DMS153 treated with DMSO at 0.1 percent for 48 hours (cell line): ENCODE measurements around the gene ZNF750.

ENCODE experiments used
- DNase-seq: peaks from one replicate; lab custom pipeline; 2025; ENCODE audit not compliant: unreplicated experiment; lab: John Stamatoyannopoulos, UW

ZNF750 gene

DNA sequence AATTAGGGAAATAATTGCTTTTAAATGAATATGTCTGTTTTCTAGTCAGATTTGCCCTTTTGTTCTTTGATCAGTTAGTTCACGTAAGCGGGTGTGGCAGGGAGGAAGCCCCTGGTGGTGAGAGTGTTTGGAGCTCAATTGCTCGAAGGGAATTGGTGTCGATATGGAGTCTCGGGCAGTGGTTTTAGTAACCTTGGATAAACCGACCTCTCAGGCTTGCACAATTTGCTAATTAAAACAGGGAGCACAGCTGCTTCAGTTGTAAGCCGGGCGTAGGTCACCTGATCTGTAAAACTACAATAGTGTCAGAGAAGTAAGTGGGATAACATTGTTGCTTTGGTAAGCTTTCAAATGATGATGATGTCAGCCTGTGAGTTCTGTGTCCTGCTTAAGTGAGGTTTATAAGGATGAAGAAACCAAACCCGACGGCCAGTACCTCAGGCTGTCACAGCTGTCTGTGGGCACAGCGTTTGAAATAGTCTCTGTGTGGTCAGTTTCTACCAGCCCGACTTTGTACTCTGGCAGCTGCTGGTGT is 2.9 kb downstream of the ZNF750 start:
- no peak for DNase-seq

DNA sequence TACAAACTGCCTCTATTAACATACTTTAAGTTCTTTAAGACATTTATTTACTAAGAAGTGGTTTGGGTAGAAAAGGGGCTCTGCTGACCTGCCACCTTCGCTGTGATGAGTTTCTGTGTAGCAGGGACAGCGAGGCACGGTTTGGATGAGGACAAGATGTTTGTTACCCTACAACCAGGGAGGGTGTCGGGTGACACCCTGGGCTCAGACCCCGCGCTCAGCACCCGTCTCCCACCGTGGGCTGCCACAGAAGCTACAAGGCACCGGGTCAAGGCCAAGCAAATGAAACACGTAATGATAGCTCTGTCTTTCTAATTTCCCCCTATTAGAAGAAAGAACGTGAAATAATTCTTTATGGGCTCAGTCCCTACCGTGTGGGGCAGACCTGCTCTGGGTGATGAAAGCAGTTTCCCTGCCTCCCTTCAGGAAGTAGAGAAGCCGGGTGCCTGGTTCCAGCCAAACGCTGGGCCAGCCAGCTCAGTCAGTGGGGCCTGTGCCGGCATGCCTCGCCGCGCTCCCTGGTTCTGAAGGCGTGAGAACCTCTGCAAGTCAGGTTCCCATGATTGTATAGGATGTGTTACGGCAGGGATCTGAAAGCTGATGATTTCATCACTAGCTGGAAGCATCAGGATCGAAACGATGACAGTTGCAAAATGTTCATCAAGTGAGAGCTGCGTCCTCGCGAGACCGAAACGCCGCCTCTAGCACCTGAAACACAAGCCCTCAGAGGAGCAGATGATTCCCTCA is 3.9 kb downstream of the ZNF750 start:
- DNase-seq, result no peak

DNA sequence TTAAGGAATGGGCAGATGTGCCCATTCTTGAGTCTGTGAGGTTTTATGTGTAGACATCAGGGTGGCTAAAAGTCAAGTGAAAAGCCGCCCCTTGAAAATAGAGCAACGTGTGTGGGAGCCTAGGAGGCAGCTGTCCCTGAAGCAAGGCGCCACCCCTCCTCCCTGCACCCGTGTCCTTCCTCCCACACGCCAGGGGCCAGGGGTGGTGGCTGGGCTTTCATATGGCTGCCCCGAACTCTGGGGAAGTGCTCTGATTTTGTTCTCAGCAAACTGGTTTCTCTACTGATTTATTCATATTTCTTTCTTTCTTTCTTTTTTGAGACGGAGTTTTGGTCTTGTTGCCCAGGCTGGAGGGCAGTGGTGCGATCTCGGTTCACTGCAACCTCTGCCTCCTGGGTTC is 4.7 kb downstream of the ZNF750 start:
- no peak for DNase-seq

DNA sequence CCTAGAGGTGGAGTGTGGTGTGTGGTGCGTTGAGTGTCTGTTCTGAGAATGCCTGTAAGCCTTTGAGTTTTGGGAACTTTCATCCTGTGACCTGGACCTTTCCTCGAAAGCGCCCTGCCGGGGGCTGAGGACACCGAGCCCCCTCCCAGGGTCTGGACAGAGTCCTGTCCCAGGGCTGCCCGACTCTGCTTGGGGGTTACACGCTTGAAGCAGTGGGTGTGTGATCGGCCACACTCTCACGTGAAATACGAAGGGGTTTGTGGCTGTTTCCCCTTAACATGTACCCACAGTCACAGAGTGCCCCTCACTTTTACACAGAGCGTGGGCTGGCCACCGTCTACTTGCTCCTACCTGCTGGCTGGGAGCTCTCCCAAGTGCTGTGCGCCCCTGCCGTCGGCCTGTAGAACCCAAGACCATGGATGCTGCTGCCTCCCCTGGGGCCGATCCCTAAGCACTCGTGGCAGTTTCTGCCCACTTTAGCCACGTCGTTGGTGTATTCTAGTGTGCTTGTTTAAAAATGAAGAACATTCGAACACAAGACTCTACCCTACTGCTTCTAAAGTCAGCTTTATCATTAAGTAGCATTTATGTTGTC is 6.8 kb downstream of the ZNF750 start:
- no peak for DNase-seq

DNA sequence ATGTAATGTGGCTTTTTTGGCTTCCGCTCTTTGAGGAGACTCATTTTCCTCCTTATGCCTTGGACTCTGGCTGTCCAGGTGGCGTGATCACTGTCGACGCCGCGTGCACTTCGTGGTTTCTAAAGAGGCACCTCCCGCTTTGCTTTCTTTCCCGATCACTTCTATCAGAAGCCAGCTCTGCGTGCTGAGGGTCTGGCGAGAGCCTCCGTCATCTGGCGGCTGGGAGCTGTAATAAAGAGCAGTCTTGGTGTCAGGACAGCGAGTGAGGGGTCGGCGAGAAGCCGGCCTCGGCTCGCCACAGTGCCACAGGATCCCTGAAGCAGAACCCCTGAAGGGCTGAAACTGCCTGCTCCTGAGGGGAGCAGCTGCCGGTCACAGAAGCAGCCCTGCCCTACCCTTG is 7.4 kb downstream of the ZNF750 start:
- no peak for DNase-seq

DNA sequence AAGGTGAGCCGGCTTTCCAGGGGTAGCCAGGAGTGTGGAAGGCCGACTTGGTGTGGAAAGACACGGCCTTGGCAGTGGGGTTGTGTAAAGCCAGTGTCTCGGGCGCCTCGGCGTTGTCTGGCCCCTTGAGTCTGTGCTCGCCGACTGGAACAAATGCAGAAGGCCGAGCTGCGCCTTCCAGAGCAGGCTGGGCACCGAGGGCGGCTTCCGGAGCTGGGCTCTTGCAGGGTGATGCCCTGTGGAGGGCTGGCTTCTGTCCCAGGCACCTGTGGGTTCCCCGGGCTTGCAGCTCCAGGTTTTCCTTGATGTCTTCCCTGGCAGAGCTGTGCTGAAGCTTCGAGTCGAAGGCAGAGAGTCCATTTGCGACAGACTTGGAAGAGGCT is 8.0 kb downstream of the ZNF750 start:
- DNase-seq, result no peak

DNA sequence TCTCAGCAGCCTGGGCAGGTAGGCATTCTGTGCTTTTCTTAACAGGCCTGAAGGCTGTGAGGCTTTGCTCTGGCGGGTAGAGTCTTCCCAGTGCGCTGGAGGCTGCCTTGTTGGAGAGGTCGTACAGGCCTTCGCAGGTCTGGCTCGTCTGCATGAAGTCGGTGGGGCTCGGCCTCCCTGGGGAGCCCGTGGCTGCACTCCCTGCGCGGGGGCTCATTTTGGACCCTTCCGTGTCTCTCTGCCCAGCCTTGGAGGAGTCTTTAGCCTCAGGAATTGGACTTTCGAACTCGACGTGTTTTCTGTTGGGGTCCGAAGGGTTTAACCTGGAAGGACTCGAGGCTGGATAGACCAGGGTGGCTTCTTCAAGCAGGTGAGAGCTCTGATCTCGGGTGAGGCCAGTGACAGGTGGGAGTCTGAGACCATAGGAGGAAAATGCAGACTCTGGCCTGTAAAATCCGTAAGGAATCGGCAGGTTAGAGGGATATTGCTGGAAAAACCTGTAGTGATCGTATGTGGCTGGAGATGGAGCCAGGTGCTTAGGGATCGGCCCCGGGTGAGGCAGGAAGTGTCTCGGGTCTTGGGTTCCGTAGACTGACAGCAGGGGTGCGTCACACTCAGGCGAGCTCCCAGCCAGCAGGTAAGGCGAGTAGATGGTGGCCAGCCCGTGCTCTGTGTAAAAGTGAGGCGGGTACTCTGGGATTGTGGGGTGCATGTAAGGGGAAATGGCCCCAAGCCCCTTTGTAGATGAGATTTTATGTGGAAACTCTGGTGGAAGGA is 8.6 kb downstream of the ZNF750 start:
- DNase-seq, result no peak

DNA sequence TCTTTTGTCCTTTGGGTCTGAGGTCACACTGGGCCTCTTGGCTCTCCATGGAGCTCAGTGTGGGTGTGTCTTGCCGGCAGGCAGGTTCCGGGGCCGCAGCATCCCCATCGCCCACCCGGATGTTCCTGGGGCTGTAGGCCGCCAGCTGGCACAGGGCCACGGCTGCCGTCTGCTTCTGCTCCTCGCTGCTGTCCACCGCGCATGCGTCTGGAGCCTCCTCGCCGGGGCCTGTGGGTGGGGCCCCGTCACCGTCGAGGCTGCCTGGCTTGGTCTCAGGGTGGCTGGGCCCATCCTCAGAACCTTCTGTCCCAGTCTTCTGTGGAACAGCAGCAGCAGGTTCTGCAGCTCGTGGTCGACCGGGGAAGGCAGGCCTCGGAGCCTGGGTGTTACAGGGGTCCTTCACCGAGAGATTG is 9.6 kb downstream of the ZNF750 start:
- DNase-seq, result peak; percentile 86

DNA sequence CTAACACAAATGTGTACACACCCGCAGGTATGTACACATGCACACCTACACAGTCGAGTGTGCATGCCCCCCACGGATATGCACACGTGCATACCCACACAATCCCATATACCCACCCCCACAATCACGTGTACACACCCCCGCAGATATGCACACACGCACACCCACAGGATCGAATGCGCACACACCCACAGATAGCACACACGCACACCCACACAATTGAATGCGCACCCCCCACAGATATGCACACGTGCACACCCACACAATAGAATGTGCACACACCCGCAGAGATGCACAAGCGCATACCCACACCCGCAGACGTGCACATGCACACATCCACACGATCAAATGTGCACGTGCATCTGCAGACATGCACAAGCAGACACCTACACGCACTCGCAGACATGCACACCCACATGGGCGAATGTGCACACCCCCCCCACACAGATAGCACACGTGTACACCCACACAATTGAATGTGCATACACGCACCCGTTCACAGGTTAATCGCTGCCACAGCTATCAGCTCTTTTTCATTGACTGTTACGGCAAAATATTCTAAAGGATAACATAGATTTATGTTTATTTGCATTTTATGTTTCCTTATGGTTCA is 10.8 kb downstream of the ZNF750 start:
- DNase-seq, result no peak

DNA sequence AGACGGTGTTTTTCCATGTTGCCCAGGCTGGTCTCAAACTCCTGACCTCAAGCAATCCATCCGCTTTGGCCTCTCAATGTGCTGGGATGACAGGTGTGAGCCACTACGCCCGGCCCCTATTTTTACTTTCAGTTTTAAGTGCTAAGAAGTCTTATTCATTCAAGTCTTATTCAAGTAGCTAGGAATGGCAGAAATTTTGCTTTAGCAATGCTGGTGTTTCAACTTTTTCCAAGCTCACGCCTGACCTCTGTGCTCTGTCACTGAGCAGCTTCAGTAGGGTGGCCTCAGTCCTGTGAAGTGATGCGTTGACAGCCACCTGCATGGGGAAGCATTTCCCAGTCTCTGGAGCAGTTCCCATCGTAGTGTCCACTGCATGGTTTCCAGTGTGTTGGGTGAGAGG is 12.9 kb downstream of the ZNF750 start:
- no peak for DNase-seq

DNA sequence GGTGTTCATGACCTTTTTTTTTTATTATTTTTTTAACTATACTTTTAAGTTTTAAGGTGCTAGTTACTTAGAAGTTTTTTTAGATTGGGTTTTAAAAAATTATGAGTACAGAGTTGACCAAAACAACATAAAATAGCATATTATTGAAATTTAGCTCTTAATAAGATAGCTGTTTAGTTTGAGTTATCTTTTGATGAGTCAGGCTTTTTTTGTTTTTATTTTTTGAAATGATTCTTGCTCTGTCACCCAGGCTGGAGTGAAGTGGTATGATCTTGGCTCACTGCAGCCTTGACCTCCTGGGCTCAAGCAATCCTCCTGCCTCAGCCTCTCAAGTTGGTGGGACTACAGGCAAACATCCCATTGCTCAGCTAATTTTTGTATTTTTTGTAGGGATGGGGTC is 13.6 kb downstream of the ZNF750 start:
- no peak for DNase-seq

DNA sequence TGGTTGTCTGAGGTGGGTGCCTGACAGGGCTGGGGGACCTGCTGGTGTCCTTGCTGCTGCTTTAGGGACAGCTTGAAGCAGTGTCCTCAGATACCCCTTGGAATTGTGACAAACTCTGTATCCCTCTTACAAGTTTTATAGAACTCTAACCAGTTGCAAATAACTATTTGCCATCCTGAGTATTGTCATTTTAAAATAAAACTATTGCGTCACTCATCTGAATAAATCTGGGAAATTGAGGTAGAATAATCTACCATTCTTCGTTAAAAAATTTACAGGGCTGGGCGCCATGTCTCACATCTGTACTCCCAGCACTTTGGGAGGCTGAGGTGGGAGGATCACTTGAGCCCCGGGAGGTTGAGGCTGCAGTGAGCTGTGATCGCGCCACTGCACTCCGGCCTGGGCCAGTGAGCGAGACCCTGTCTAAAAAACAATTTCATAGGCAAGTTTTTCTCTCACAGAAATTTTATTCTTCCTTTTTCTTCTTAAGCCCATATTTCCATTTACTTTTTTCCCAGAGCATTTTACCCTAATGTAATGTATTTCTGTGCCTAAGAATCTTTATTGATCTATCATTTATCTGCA is 14.2 kb downstream of the ZNF750 start:
- no peak for DNase-seq

DNA sequence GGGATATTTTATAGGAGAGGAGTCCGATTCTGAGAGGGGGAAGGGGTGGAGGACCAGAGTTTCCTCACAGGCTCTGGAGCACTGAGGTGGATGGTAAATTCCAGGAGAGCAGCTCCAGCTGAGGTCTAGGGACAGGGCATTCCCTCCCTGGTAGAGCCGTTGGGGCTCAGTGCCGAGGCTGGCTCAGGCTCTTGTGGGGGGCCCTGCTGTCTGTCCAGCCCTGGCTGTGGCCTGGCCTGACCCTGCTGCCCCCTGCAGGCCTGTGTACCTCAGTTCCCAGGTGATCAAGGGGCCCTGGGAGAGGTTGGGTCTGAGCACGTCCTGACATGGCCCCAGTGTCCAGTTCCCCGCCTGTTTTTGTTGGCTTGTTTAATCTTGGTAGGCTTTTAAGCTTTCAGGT is 16.8 kb downstream of the ZNF750 start:
- DNase-seq, result no peak

DNA sequence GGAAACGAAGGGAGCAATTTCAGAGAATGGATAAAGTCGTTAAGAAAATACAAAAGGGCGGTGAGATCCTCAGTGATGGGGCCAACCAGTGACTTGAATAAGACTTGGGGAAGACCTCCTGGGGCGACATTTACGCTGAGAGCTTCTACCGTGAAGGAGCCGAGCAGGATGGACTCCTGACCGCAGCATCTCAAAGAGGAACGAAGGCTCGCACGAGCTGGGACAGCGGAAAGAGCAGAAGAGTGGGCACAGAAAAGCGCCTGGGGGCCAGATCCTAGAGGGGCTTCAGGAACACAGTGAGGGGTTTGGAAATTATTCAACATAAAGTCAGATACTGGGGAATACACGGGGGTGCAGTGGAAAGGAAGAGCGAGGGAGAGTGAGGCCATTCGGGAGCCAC is 17.5 kb downstream of the ZNF750 start:
- DNase-seq, result no peak

DNA sequence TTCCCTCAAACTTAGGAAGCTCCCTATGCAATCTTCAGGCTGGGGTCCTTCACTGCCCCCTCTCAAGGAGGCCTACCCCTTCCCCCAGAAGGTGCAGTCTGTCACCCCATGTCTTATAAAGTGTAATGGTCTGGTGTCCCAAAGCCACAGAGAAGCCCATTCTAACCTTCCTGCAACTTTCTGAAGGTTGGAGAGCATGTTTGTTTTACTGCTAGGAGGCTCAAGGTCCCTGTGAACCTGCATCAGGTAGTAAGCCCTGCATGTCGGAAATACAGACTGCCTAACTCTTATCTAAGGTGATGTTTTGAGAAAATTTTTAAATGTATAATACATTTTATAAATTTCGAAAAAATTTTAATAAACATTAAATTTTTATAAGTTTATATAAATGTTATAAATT is 18.3 kb downstream of the ZNF750 start:
- no peak for DNase-seq

DNA sequence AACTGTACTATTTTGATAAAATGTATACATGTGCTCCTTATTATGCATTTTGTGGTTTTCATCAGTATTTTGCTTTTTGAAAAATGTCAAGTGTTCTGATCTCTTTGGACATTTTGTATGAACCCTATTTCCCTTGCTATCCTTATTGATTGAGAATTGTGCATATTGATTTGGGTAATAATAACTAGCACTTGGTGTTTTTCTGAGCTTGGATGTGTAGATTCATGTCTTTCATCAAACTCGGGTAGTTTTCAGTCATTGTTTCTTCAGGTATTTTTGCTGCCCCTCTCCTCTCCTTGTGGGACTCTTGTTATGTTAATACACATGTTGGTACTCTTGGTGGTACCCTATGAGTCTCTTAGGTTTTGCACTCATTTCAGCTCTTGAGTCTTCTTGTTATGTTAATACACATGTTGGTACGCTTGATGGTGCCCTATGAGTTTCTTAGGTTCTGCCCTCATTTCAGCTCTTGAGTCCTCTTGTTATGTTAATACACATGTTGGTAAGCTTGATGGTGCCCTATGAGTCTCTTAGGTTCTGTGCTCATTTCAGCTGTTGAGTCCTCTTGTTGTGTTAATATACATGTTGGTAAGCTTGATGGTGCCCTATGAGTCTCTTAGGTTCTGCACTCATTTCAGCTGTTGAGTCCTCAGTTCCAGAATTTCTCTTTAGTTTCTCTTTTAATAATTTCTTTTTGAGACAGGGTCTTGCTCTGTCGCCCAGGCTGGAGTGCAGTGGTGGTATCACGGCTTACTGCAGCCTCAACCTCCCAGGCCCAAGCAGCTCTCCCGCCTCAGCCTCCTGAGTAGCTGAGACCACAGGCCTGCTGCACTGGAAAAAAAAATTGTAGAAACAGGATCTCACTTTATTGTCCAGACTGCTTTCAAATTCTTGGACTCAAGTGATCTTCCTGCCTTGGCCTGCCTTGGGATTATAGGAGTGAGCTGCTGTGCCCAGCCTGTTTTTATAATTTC is 19.3 kb downstream of the ZNF750 start:
- no peak for DNase-seq

DNA sequence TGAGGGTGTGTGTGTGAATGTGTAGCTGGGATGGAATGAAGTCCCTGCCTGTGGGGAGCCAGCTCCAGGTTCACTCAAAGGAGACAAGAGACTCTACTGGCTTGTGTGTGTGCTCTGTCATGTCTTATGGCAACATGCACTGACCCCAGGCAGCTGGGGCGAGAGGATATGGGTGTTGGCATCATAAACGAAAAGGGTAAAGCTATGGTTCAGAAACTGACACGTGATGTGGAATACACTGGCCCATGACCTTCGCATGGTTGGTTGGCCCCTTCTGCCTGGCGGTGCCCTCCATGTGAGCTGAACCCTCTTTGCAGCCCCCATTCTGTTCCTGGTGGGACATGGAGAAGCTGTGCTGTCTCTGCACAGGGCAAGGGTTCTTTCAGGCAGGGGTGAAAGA is 21.9 kb downstream of the ZNF750 start:
- no peak for DNase-seq

DNA sequence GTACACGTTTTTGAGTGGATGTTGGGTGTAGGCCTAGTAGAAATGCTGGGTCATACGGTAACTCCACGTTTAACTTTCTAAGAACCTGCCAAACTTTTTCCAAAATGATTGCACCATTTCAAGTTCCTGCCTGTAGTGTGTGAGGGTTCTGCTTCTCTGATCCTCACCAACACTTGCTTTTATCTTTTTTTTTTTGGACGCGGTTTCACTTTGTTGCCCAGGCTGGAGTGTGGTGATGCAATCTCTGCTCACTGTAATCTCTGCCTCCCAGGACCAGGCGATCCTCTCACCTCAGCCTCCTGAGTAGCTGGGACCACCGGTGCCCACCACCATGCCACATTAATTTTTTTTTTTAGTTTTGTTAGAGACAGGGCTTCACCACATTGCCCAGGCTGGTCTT is 23.5 kb downstream of the ZNF750 start:
- DNase-seq, result no peak

DNA sequence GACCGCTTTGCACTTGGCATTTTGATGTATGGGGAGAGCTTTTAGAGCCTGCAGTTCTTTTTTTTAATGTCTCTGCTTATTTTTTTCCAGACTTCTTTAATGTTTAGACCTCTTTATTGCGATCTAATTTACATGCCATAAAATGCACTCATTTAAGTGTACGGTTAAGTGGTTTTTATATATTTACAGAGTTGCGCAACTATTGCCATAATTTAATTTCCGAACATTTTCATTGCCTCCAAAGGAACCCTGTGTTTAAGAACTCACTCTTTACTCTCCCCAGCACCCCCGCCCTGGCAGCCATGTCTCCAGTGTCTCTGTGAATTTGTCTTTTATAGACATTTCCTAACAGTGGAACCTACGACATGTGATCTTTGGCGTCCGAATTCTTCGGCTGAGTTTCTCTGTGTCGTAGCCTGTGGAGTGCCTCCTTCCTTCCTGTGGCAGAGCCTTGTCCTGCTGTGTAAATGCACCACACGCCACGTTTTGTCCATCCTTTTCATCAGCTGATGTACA is 24.0 kb downstream of the ZNF750 start:
- DNase-seq, result no peak

DNA sequence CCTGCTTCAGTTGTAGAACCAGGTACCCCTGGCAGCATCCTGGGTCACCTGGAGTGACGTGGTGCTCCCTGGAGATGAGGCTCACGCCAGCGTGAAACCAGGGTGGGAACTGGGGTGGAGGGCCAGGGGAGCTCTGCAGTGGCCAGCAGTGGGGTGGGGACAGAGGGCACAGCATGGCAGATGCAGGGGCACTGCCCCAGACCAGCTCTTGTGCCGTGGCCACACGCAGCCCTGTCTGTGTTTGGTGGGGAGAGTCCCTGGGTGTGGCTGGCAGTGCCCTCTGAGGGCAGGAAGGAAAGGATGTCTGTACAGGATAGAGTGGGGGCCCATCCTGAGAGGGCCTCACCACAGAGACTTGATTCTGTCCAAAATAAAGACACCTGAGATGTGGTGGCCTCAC is 24.5 kb downstream of the ZNF750 start:
- no peak for DNase-seq
